ENCODE measurements around the gene MYBPC1. TPM values are rescaled to one million over a fixed set of nuclear protein-coding genes. Genes with fewer than 3 reads are reported as not detected.
"Not testable (repeated sequence)": the region's sequence is repeated elsewhere in the genome, so short reads cannot be mapped to it uniquely, and the experiment has no call there.

The MYBPC1 gene
- total RNA-seq, 1 donor from 2014 or later: not detected

- no peak overlapping the region for H3K27ac Mint-ChIP-seq
- intact Hi-C loops (cut with micrococcal nuclease): no loop called here
- H3K9me3 Mint-ChIP-seq: no peaks in the 10 kb centered on the region
- DNase-seq (ENCODE audit: low spot score): no peak
- H3K4me1 Mint-ChIP-seq (ENCODE audit: low read depth): peaks cover 6% of the 10 kb centered on the region
- H3K4me3 Mint-ChIP-seq: no peak overlapping the region
- no peaks in the 10 kb centered on the region for H3K27me3 Mint-ChIP-seq (ENCODE audit: insufficient read depth)
- no peaks in the 10 kb centered on the region for H3K36me3 Mint-ChIP-seq (ENCODE audit: low read depth)
These were observed 118.4 kb downstream of the MYBPC1 start for GRCh38 chr12:101713059-101713682.

- Mint-ChIP-seq H3K36me3 (ENCODE audit: low read depth) (no peaks in the 10 kb centered on the region), H3K27me3 (ENCODE audit: insufficient read depth) (no peaks in the 10 kb centered on the region), H3K4me3 (no peak overlapping the region), H3K9me3 (no peaks in the 10 kb centered on the region), H3K4me1 (ENCODE audit: low read depth) (peaks cover 6% of the 10 kb centered on the region), H3K27ac (no peak overlapping the region)
- intact Hi-C loops (cut with micrococcal nuclease): no loop called here
- DNase-seq (ENCODE audit: low spot score): no peak
These were observed 119.2 kb downstream of the MYBPC1 start for GRCh38 chr12:101713930-101714329.

- Mint-ChIP-seq H3K27ac (no peak overlapping the region), H3K4me3 (no peak overlapping the region), H3K36me3 (ENCODE audit: low read depth) (no peaks in the 10 kb centered on the region), H3K27me3 (ENCODE audit: insufficient read depth) (no peaks in the 10 kb centered on the region), H3K9me3 (no peaks in the 10 kb centered on the region), H3K4me1 (ENCODE audit: low read depth) (no peaks in the 10 kb centered on the region)
- no peak for DNase-seq (ENCODE audit: low spot score)
- intact Hi-C loops (cut with micrococcal nuclease): no loop called here
These were observed 120.2 kb downstream of the MYBPC1 start for GRCh38 chr12:101714877-101715444.

GRCh38 chr12:101719566-101719965 is 124.8 kb downstream of the MYBPC1 start:
- no peaks in the 10 kb centered on the region for H3K27me3 Mint-ChIP-seq (ENCODE audit: insufficient read depth)
- no peaks in the 10 kb centered on the region for H3K9me3 Mint-ChIP-seq
- H3K36me3 Mint-ChIP-seq (ENCODE audit: low read depth): no peaks in the 10 kb centered on the region
- intact Hi-C loops (cut with micrococcal nuclease): no loop called here
- H3K4me3 Mint-ChIP-seq: no peak overlapping the region
- H3K27ac Mint-ChIP-seq: no peak overlapping the region
- DNase-seq (ENCODE audit: low spot score): no peak
- H3K4me1 Mint-ChIP-seq (ENCODE audit: low read depth): no peaks in the 10 kb centered on the region

- no peaks in the 10 kb centered on the region for H3K27me3 Mint-ChIP-seq (ENCODE audit: insufficient read depth)
- no peaks in the 10 kb centered on the region for H3K9me3 Mint-ChIP-seq
- no peaks in the 10 kb centered on the region for H3K4me1 Mint-ChIP-seq (ENCODE audit: low read depth)
- H3K4me3 Mint-ChIP-seq: no peak overlapping the region
- no peak for DNase-seq (ENCODE audit: low spot score)
- H3K27ac Mint-ChIP-seq: no peak overlapping the region
- intact Hi-C loops (cut with micrococcal nuclease): no loop called here
- no peaks in the 10 kb centered on the region for H3K36me3 Mint-ChIP-seq (ENCODE audit: low read depth)
These were observed 125.3 kb downstream of the MYBPC1 start for GRCh38 chr12:101720118-101720517.

- no peak for DNase-seq (ENCODE audit: low spot score)
- peaks cover 9% of the 10 kb centered on the region for H3K4me1 Mint-ChIP-seq (ENCODE audit: low read depth)
- no peaks in the 10 kb centered on the region for H3K27me3 Mint-ChIP-seq (ENCODE audit: insufficient read depth)
- H3K9me3 Mint-ChIP-seq: no peaks in the 10 kb centered on the region
- no peak overlapping the region for H3K27ac Mint-ChIP-seq
- intact Hi-C loops (cut with micrococcal nuclease): no loop called here
- no peak overlapping the region for H3K4me3 Mint-ChIP-seq
- no peaks in the 10 kb centered on the region for H3K36me3 Mint-ChIP-seq (ENCODE audit: low read depth)
These were observed 127.6 kb downstream of the MYBPC1 start for GRCh38 chr12:101722392-101722791.

- no peak overlapping the region for H3K27ac Mint-ChIP-seq
- intact Hi-C loops (cut with micrococcal nuclease): no loop called here
- no peak for DNase-seq (ENCODE audit: low spot score)
These were observed 132.3 kb downstream of the MYBPC1 start for GRCh38 chr12:101727098-101727497.

GRCh38 chr12:101729842-101730241 is 135.1 kb downstream of the MYBPC1 start:
- H3K27me3 Mint-ChIP-seq (ENCODE audit: insufficient read depth): no peaks in the 10 kb centered on the region
- H3K9me3 Mint-ChIP-seq: no peaks in the 10 kb centered on the region
- H3K4me3 Mint-ChIP-seq: no peak overlapping the region
- H3K36me3 Mint-ChIP-seq (ENCODE audit: low read depth): peaks cover 2% of the 10 kb centered on the region
- DNase-seq (ENCODE audit: low spot score): no peak
- intact Hi-C loops (cut with micrococcal nuclease): no loop called here
- no peak overlapping the region for H3K27ac Mint-ChIP-seq
- H3K4me1 Mint-ChIP-seq (ENCODE audit: low read depth): peaks cover 9% of the 10 kb centered on the region

More at GRCh38 chr12:101727098-101727497, 132.3 kb downstream of the MYBPC1 start:
- H3K4me1 Mint-ChIP-seq (ENCODE audit: low read depth): peaks cover 9% of the 10 kb centered on the region
- no peak overlapping the region for H3K4me3 Mint-ChIP-seq
- peaks cover 2% of the 10 kb centered on the region for H3K36me3 Mint-ChIP-seq (ENCODE audit: low read depth)
- no peaks in the 10 kb centered on the region for H3K9me3 Mint-ChIP-seq
- H3K27me3 Mint-ChIP-seq (ENCODE audit: insufficient read depth): no peaks in the 10 kb centered on the region

- Mint-ChIP-seq H3K4me3 (no peak overlapping the region), H3K27me3 (ENCODE audit: insufficient read depth) (no peaks in the 10 kb centered on the region), H3K27ac (no peak overlapping the region), H3K4me1 (ENCODE audit: low read depth) (no peaks in the 10 kb centered on the region), H3K9me3 (no peaks in the 10 kb centered on the region), H3K36me3 (ENCODE audit: low read depth) (peaks cover 2% of the 10 kb centered on the region)
- intact Hi-C loops (cut with micrococcal nuclease): no loop called here
- DNase-seq (ENCODE audit: low spot score): no peak
These were observed 137.5 kb downstream of the MYBPC1 start for GRCh38 chr12:101732318-101732717.

GRCh38 chr12:101733166-101733565 is 138.4 kb downstream of the MYBPC1 start:
- Mint-ChIP-seq H3K9me3 (no peaks in the 10 kb centered on the region), H3K4me1 (ENCODE audit: low read depth) (no peaks in the 10 kb centered on the region), H3K27me3 (ENCODE audit: insufficient read depth) (no peaks in the 10 kb centered on the region), H3K4me3 (no peak overlapping the region), H3K27ac (no peak overlapping the region), H3K36me3 (ENCODE audit: low read depth) (peaks cover 2% of the 10 kb centered on the region)
- intact Hi-C loops (cut with micrococcal nuclease): no loop called here
- no peak for DNase-seq (ENCODE audit: low spot score)

- DNase-seq (ENCODE audit: low spot score); H3K27ac Mint-ChIP-seq; intact Hi-C loops (cut with micrococcal nuclease); H3K27me3 Mint-ChIP-seq (ENCODE audit: insufficient read depth); H3K36me3 Mint-ChIP-seq (ENCODE audit: low read depth); H3K4me3 Mint-ChIP-seq; H3K9me3 Mint-ChIP-seq; H3K4me1 Mint-ChIP-seq (ENCODE audit: low read depth): not testable (repeated sequence)
These were observed 139.7 kb downstream of the MYBPC1 start for GRCh38 chr12:101734482-101734881.
